Fibroblast of lung (primary cell): ENCODE data around the gene PITHD1. TPM values are rescaled to one million over a fixed set of nuclear protein-coding genes. Genes with fewer than 3 reads are reported as not detected.
"Not testable (repeated sequence)": the region's sequence is repeated elsewhere in the genome, so short reads cannot be mapped to it uniquely, and the experiment has no call there.

ENCODE experiments used
- DNase-seq, 2 donors: peaks; one replicate each; pipeline versions ENCODE4 v3.0.0 to v3.0.0-alpha.2; 2010; ENCODE audit warnings: low read depth in 2 of 2
- H2AFZ ChIP-seq: 2 replicates; pipeline ENCODE4 v1.5.1; 2012; ENCODE audit warnings: low read length, control low read depth, inconsistent platforms
- H3K27ac ChIP-seq: 2 replicates; pipeline ENCODE4 v1.5.1; 2011; ENCODE audit warnings: low read length, control low read depth; ENCODE audit not compliant: insufficient read depth
- H3K27me3 ChIP-seq: 2 replicates; pipeline ENCODE4 v1.5.1; 2011; ENCODE audit warnings: mild to moderate bottlenecking, low read length; ENCODE audit not compliant: control insufficient read depth, insufficient read depth
- H3K36me3 ChIP-seq: 2 replicates; pipeline ENCODE4 v1.5.1; 2011; ENCODE audit warnings: low read length; ENCODE audit not compliant: control insufficient read depth, insufficient read depth
- H3K4me1 ChIP-seq: 2 replicates; pipeline ENCODE4 v1.5.1; 2011; ENCODE audit warnings: low read length; ENCODE audit not compliant: control insufficient read depth, insufficient read depth; ENCODE audit errors: extremely low read depth
- H3K4me2 ChIP-seq: 2 replicates; pipeline ENCODE4 v1.5.1; 2011; ENCODE audit warnings: low read length, control low read depth; ENCODE audit not compliant: insufficient read depth; ENCODE audit errors: extremely low read depth
- H3K4me3 ChIP-seq, 4 experiments: fragments of 200-600 bp in 1 of 4; sonication (generic) in 1 of 4; replicated peaks in 1 of 4; 2 replicates each; pipeline ENCODE4 v1.5.1; 2011 to 2016; ENCODE audit warnings: low read length in 4 of 4, low read depth in 3 of 4, mild to moderate bottlenecking in 3 of 4, control low read depth in 2 of 4, inconsistent platforms in 1 of 4, mixed read lengths in 1 of 4; ENCODE audit not compliant: insufficient read depth in 1 of 4; ENCODE audit errors: control extremely low read depth in 1 of 4
- H3K79me2 ChIP-seq: 2 replicates; pipeline ENCODE4 v1.5.1; 2012; ENCODE audit warnings: mild to moderate bottlenecking, low read length, inconsistent platforms; ENCODE audit not compliant: control insufficient read depth, insufficient read depth
- H3K9ac ChIP-seq: 2 replicates; pipeline ENCODE4 v1.5.1; 2011; ENCODE audit warnings: mild to moderate bottlenecking, low read length, control low read depth; ENCODE audit not compliant: insufficient read depth
- H3K9me3 ChIP-seq: 2 replicates; pipeline ENCODE4 v1.5.1; 2012; ENCODE audit warnings: low read depth, low read length; ENCODE audit not compliant: control insufficient read depth, insufficient read depth
- H4K20me1 ChIP-seq: 2 replicates; pipeline ENCODE4 v1.5.1; 2011; ENCODE audit warnings: low read length; ENCODE audit not compliant: control insufficient read depth, insufficient read depth; ENCODE audit errors: extremely low read depth
- EZH2 ChIP-seq: IDR thresholded peaks from 2 replicates; pipeline ENCODE4 v1.5.1; 2012; ENCODE audit warnings: low read length, control low read depth, mild to moderate bottlenecking; ENCODE audit errors: missing control alignments
- polyA plus RNA-seq, 2 donors: library from polyadenylated mRNA; depleted of rRNA in 1 of 2; stranded (reverse) in 1 of 2; unstranded in 1 of 2; fragments of >200 nt; gene quantifications; 2 replicates each; pipeline ENCODE4 v1.2.1, GENCODE V29; 2011 to 2012; ENCODE audit warnings: missing spikeins in 1 of 2
- total RNA-seq: library from RNA; depleted of rRNA; stranded (reverse); fragments of >200 nt; gene quantifications from 2 replicates; pipeline ENCODE4 v1.2.1, GENCODE V29; 2014
- TF ChIP-seq, protein P1 (sequence below), 2 donors: IDR thresholded peaks in 1 of 2; conservative IDR thresholded peaks in 1 of 2; 1 replicate in 1 of 2; 2 replicates in 1 of 2; pipeline ENCODE4 v1.5.1; 2011 to 2012; ENCODE audit warnings: low read length in 2 of 2, control low read depth in 1 of 2, inconsistent platforms in 1 of 2, low read depth in 1 of 2, mild to moderate bottlenecking in 1 of 2

Gene PITHD1
- total and polyA plus RNA-seq, 2 donors (not counting 1 experiment from before 2014, with no cell fraction given) = 40.5 to 47.7 TPM

GRCh38 chr1:23827717-23828116, 49.5 kb downstream of the PITHD1 start:
- H3K27ac ChIP-seq = no peak overlapping the region
- peaks cover 11% of the 10 kb centered on the region for H3K79me2 ChIP-seq
- no peak overlapping the region for H3K4me3 ChIP-seq
- no peaks in the 10 kb centered on the region for H3K27me3 ChIP-seq
- H3K9ac ChIP-seq = no peak overlapping the region
- H3K4me2 ChIP-seq = no peak overlapping the region
- peaks cover 4% of the 10 kb centered on the region for H3K4me1 ChIP-seq
- H3K9me3 ChIP-seq = no peaks in the 10 kb centered on the region
- no peak for TF ChIP-seq EZH2
- TF ChIP-seq, protein P1, sequence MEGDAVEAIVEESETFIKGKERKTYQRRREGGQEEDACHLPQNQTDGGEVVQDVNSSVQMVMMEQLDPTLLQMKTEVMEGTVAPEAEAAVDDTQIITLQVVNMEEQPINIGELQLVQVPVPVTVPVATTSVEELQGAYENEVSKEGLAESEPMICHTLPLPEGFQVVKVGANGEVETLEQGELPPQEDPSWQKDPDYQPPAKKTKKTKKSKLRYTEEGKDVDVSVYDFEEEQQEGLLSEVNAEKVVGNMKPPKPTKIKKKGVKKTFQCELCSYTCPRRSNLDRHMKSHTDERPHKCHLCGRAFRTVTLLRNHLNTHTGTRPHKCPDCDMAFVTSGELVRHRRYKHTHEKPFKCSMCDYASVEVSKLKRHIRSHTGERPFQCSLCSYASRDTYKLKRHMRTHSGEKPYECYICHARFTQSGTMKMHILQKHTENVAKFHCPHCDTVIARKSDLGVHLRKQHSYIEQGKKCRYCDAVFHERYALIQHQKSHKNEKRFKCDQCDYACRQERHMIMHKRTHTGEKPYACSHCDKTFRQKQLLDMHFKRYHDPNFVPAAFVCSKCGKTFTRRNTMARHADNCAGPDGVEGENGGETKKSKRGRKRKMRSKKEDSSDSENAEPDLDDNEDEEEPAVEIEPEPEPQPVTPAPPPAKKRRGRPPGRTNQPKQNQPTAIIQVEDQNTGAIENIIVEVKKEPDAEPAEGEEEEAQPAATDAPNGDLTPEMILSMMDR (conservative IDR thresholded peaks at IDR 0.05 in 1 of 2, IDR thresholded peaks at IDR 0.05 in 1 of 2; ENCODE audit: low read depth in 1 of 2, low read length in 2 of 2) = no peak
- H3K36me3 ChIP-seq = no peaks in the 10 kb centered on the region
- DNase-seq = no peak
- H4K20me1 ChIP-seq = no peaks in the 10 kb centered on the region
- no peak overlapping the region for H2AFZ ChIP-seq

GRCh38 chr1:23834156-23834555, 55.9 kb downstream of the PITHD1 start:
- not testable (repeated sequence) for H3K27me3 ChIP-seq, H3K27ac ChIP-seq, H3K79me2 ChIP-seq, H3K9me3 ChIP-seq, H3K4me1 ChIP-seq, H3K4me3 ChIP-seq, H3K36me3 ChIP-seq, H3K4me2 ChIP-seq, H4K20me1 ChIP-seq, H3K9ac ChIP-seq, H2AFZ ChIP-seq, DNase-seq

GRCh38 chr1:23836037-23836436, 57.8 kb downstream of the PITHD1 start:
- H4K20me1 ChIP-seq = no peaks in the 10 kb centered on the region
- no peaks in the 10 kb centered on the region for H3K4me1 ChIP-seq
- H3K27me3 ChIP-seq = peaks cover 9% of the 10 kb centered on the region
- H3K27ac ChIP-seq = no peak overlapping the region
- H3K4me3 ChIP-seq = no peak overlapping the region
- DNase-seq = no peak
- no peaks in the 10 kb centered on the region for H3K79me2 ChIP-seq
- no peak overlapping the region for H3K9ac ChIP-seq
- TF ChIP-seq, protein P1 (conservative IDR thresholded peaks at IDR 0.05 in 1 of 2, IDR thresholded peaks at IDR 0.05 in 1 of 2; ENCODE audit: low read depth in 1 of 2, low read length in 2 of 2) = no peak
- no peak for TF ChIP-seq EZH2
- no peak overlapping the region for H2AFZ ChIP-seq
- H3K36me3 ChIP-seq = no peaks in the 10 kb centered on the region
- H3K9me3 ChIP-seq = no peaks in the 10 kb centered on the region
- H3K4me2 ChIP-seq = no peak overlapping the region

Other genes starting within 250 kb of the PITHD1 start
- 0.17 TPM in 1 of 2 replicates, not detected in the other for gene E2F2, start 247.2 kb upstream of the PITHD1 start, total RNA-seq
- gene E2F2, start 247.2 kb upstream of the PITHD1 start, polyA plus RNA-seq = 0.26 and 0.85 TPM in 2 replicates
- 9.9 and 42.9 TPM in 2 replicates for gene ID3, start 218.9 kb upstream of the PITHD1 start, total RNA-seq
- 23.0 and 35.2 TPM in 2 replicates for gene ID3, start 218.9 kb upstream of the PITHD1 start, polyA plus RNA-seq
- 1,214 and 1,412 TPM in 2 replicates for gene RPL11, start 86.6 kb upstream of the PITHD1 start, total RNA-seq
- 1,477 and 1,551 TPM in 2 replicates for gene RPL11, start 86.6 kb upstream of the PITHD1 start, polyA plus RNA-seq
- 15.9 and 19.3 TPM in 2 replicates for gene ELOA, start 34.9 kb upstream of the PITHD1 start, total RNA-seq
- 34.1 and 42.2 TPM in 2 replicates for gene ELOA, start 34.9 kb upstream of the PITHD1 start, polyA plus RNA-seq
- gene LYPLA2, start 12.7 kb downstream of the PITHD1 start, total RNA-seq = 27.5 and 29.2 TPM in 2 replicates
- gene LYPLA2, start 12.7 kb downstream of the PITHD1 start, polyA plus RNA-seq = 20.4 and 29.1 TPM in 2 replicates
- 14.1 and 16.0 TPM in 2 replicates for gene GALE, start 22.3 kb downstream of the PITHD1 start, total RNA-seq
- 11.9 and 19.6 TPM in 2 replicates for gene GALE, start 22.3 kb downstream of the PITHD1 start, polyA plus RNA-seq
- 59.3 and 74.6 TPM in 2 replicates for gene HMGCL, start 47.0 kb downstream of the PITHD1 start, total RNA-seq
- gene HMGCL, start 47.0 kb downstream of the PITHD1 start, polyA plus RNA-seq = 34.1 and 41.3 TPM in 2 replicates
- gene FUCA1, start 89.9 kb downstream of the PITHD1 start, total RNA-seq = 8.7 and 9.7 TPM in 2 replicates
- gene FUCA1, start 89.9 kb downstream of the PITHD1 start, polyA plus RNA-seq = 4.1 and 5.9 TPM in 2 replicates
- not detected in 2 replicates for gene CNR2, start 134.9 kb downstream of the PITHD1 start, total RNA-seq
- not detected in 2 replicates for gene CNR2, start 134.9 kb downstream of the PITHD1 start, polyA plus RNA-seq
- 84.4 and 91.7 TPM in 2 replicates for gene PNRC2, start 181.4 kb downstream of the PITHD1 start, total RNA-seq
- 86.6 and 96.6 TPM in 2 replicates for gene PNRC2, start 181.4 kb downstream of the PITHD1 start, polyA plus RNA-seq
- 83.0 and 93.5 TPM in 2 replicates for gene SRSF10, start 201.9 kb downstream of the PITHD1 start, total RNA-seq
- 113 and 118 TPM in 2 replicates for gene SRSF10, start 201.9 kb downstream of the PITHD1 start, polyA plus RNA-seq